HPDE6-E6E7 (cell line): ENCODE results near the gene COL11A2.

Source experiments
- DNase-seq: peaks from one replicate; pipeline ENCODE4 v3.0.0; 2011; ENCODE audit warnings: missing footprints; ENCODE audit errors: extremely low spot score

COL11A2 gene

GRCh38 chr6:33171880-33172687 lies 20.2 kb downstream of the COL11A2 start:
- no peak for DNase-seq

- no peak for DNase-seq
These were observed 21.0 kb downstream of the COL11A2 start for GRCh38 chr6:33171016-33171879.

GRCh38 chr6:33170176-33171015 lies 21.9 kb downstream of the COL11A2 start:
- no peak for DNase-seq

GRCh38 chr6:33169291-33170175 lies 22.7 kb downstream of the COL11A2 start:
- DNase-seq, result no peak

- DNase-seq, result no peak
These were observed 23.6 kb downstream of the COL11A2 start for GRCh38 chr6:33168639-33169038.

- no peak for DNase-seq
These were observed 24.0 kb downstream of the COL11A2 start for GRCh38 chr6:33168284-33168601.

GRCh38 chr6:33167374-33168283 lies 24.6 kb downstream of the COL11A2 start:
- no peak for DNase-seq

- no peak for DNase-seq
These were observed 25.5 kb downstream of the COL11A2 start for GRCh38 chr6:33166811-33167210.

- no peak for DNase-seq
These were observed 25.9 kb downstream of the COL11A2 start for GRCh38 chr6:33166363-33166762.

GRCh38 chr6:33165581-33166258 lies 26.5 kb downstream of the COL11A2 start:
- DNase-seq, result no peak

- DNase-seq, result no peak
These were observed 27.4 kb downstream of the COL11A2 start for GRCh38 chr6:33164665-33165373.

- no peak for DNase-seq
These were observed 28.1 kb downstream of the COL11A2 start for GRCh38 chr6:33164176-33164575.

- DNase-seq, result no peak
These were observed 28.7 kb downstream of the COL11A2 start for GRCh38 chr6:33163540-33163939.

- DNase-seq, result peak; percentile 81
These were observed 30.6 kb downstream of the COL11A2 start for GRCh38 chr6:33161354-33162331.

- peak; percentile 22 for DNase-seq
These were observed 31.4 kb downstream of the COL11A2 start for GRCh38 chr6:33160728-33161344.

GRCh38 chr6:33160096-33160495 lies 32.2 kb downstream of the COL11A2 start:
- DNase-seq, result no peak

- no peak for DNase-seq
These were observed 35.3 kb downstream of the COL11A2 start for GRCh38 chr6:33156964-33157363.
